Fibroblast of skin of back (primary cell): ENCODE results near the gene PEX11B.
A peak's percentile ranks its signal among the peaks of the same experiment; 100 is the strongest.

Experiments used
- DNase-seq: peaks from one replicate; pipeline ENCODE4 v3.0.0-alpha.2; 2013

Gene PEX11B

DNA sequence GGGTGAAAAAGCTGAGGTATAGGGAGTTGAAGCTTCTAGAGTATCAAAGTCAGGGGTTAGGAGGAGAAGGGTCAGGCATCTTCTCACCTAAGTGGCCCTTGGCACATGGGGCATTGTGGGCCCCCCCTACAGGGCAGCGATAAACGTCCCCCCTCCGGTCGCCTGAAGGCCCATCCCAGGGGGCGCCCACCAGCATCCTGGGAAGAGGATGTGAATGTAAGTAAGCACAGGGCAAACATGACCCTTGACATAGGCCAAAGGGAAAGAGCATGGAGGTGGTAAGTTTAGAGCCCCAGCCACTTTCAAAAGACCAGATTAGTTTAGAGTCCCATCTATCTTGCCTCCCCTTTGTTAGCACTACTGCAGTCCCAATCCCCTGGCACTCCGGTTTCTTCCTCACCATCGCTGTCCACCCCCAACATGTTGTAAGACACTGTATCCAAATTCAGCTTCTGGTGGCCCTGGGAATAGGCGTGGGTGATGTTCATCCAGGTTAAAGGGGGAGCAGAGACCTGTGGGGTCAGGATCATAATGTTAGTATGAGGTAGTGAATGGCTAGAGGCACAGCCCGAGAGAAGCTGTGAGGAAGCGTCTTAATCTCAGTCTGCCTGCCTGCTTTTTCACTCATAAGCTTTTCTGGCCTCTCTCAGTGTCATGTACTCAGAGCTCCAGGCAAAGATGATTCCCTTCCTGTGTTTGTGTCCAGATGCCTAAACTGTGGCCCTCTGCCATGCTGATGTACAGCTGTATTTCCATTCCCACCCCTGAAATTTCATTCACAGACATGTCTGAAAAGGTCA, 11.4 kb downstream of the PEX11B start:
- DNase-seq = no peak

DNA sequence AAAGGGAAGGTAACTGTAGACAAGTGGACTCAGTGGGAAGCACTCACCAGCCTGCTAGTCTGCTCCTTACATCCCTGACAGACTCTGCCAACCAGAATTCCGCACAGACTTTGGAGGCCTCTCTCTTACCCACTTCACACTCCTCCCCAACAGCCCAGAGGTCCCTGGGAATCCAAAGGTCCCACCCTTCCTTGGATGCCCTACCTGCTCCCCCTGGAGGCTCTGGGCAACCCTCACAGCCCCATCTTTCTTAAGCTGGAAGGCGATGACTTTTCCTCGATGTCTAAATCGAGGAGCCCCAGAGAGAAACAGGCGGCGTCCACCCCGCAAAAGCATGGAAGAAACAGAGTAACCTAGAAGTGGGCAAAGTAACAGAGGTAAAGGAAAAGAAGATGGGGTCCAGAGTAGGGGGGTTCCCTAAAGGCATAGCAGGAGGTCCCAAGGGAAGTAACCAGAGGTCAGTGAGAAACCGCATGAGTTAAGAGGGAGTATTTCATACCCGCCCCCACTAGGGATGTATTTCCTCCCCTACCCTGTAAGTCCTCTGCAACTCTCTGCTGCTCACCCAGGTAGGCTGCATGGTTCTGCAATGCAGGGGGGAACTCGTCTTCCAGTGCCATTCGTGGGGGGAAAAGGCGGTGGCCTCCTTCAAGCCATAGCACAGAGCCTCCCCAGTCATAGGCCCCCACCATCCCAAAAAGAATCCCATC, 17.1 kb downstream of the PEX11B start:
- DNase-seq = no peak

DNA sequence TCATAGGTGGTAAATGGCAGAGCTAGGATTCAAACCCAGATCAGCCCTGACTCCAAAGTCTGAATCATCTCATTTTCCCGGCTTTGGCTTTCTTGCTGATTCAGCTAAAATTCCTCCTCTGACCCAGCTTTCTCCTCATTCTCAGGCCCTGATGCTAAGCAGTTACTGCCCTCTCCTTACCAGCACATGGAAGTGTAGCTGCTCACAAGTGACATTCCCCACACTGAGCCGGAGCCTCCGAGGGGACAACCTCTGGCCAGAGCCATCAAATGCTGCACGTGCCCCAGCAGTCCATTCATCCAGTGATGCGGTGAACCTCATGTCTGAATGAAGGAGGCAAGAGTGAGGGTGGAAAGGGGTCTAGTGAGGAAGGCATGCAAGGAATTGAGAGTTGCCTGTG, 19.8 kb downstream of the PEX11B start:
- no peak for DNase-seq

DNA sequence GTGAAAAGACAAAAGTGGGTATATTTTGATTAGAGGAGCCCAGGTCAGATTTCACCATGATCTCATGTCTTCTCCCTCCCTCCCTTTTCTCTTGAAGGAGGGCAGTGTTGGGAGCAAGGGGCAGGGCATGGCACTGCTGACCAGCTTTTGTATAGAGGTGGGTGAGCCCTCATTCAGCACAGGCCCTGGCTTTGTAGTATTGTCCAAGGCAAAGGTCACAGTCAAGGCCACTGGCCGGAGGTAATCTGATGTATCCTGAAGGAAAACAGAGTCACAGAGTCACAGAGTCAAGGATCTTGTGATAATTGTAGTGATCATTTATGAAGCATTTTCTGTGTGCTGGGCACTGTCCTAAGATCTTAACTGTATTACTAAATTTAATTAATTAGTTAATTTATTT, 20.5 kb downstream of the PEX11B start:
- DNase-seq = no peak

DNA sequence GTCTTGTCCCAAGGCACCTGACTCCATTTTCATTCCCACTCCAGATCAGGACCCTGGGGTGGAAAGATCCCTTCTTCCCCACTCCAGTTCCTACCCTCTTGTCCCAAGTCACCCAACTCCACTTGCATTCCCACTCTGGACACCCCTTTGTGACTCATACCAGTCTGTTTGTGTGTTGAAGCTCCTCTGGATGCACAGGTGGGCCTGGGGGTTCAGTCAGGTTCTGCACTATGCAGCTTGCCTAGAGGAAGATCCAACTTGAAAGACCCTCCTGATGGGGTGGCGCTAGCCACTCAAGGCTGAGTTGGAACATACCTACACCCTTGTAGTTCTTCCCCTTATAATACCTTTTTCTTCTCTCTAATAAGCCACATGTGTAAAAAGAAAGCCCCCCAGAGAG, 23.0 kb downstream of the PEX11B start:
- no peak for DNase-seq

DNA sequence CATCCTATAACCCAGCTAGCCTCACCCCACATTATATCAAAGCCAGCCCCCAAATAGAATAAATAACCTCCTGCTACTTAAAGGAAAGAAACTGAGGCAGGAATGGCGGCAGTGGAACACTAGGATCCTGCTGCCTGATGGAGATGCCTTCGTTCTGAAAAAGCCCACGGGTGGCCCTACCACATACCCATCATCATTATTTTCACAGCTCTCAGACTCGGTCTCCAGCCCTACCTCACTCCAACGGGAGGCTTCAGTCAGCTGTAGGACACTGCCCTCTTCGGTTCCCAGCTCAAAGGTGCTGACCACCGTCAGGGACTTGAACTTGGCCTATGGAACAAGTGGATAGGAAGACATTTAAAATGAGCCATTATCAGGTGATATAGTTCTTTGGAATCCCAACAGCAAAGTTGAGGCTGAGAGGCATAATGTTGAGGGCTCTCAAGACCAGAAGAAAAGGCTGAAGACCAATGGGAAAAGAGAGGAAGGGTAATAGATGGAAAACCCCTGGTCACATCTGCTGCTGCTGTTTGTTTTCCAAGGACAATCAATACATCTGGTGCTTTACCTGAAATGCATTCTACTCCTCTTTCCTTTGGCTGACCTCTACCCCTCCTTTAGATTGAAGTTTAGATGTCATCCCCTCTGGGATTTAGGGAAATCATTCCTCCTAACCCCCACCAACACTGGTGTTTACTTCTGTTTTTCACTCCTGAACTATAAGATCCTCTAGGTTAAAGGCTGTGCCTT, 25.0 kb downstream of the PEX11B start:
- DNase-seq = no peak

DNA sequence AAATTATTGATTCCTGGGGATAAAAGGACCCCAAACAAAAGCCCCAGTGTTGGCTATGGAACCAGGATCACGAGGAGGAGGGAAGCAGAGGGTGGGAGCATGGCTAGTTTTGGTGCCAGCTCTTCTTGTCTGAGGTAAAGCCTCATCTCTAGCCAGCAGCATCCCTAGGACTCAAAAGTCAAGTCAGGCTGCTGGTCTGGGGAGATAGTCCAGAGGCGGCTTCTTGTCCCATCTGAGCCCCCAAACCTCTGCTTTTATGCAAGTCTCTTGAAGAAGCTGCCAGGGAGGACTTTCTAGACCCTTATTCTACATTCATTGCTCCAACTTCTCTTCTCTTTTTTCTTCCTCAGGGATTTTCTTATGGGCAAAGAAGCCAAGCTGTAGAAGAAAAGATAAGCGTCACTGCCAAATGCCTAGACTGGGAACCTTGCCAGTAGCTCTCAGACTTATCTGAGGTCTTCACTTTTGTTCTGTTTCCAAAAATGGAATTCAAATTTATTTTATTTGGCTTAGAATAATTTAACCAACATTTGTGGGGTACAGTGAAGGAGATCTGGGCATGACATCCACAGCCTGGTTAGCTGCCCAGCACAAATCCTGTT, 25.9 kb downstream of the PEX11B start:
- peak; percentile 58 for DNase-seq

DNA sequence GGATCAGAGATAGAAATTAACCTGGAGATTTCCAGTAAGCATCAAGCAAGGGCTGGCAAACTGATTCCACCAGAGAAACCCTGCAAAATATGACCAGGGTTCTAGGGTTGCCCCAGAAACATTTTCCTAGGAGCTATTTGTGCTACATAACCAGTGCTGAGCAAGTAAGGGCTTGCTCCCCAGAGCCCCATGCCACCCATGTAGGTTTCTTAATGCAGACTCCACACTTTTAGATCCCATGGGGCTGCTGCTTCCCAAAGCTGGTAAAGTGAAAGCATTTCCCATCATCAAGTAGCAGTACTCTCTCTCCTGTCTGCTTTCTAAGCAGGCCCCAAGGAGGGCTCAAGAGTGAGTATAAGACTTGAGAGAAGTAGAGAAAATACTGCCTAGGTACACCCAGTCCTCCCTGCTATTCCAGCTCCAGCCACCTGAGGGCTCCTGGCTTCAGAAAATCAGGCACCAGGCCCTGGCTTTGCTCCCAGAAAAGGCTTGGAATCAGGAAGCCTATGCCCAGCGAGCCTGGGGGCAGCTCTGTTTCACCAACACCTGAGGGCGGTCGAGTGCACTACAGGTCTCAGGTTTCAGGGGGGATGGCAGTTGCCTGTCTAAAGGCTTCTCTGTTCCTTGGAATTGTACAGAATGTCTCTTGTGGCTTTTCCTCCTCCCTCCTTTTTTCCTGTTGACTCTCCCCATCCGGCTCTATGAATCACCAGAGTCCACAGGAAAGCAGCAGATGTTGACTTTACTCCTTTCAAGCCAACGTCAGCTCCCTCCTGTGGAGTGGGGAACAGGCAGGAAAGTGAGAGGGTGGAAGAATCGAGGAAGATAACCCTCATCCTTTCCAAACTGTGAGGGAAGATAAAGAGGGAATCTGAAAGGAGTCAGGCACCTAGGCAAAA, 26.7 kb downstream of the PEX11B start:
- DNase-seq = peak; percentile 99

DNA sequence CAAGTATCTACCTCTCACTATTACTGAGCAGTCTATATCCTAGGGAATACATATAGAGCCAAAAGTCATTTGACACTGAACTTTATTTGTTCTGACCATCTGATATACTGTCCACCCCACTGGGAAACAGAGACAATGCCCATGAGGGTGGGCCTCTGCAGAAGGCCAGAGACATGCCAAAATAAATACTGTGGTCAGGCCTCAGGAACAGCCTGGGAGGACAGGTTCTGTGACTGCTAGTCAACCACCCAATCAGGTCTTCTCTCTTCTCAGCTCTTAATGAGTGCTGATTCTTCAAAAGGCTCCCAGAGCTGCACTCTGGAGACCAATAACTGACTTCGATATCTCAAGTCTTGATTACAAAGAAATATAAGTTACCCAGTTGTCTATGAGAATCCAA, 27.4 kb downstream of the PEX11B start:
- peak; percentile 45 for DNase-seq

DNA sequence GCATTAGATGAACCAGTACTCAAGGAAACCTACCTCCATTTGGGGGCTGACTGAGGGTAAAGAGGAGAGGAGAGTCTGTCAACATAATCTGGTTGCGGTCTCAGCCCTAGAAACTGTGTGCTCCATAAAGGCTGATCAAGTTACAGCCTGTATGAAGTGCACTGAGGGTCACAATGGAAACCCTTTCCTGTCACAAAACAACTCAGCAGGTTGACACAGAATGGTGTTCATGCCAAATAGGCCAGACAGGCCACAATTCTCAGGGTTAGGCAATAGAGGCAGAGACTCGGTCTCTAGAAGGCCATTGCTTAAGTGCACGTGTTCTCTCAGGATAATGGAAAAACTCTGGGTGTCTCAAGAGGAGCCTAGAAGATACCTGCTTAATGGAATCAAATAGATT, 28.8 kb downstream of the PEX11B start:
- no peak for DNase-seq

DNA sequence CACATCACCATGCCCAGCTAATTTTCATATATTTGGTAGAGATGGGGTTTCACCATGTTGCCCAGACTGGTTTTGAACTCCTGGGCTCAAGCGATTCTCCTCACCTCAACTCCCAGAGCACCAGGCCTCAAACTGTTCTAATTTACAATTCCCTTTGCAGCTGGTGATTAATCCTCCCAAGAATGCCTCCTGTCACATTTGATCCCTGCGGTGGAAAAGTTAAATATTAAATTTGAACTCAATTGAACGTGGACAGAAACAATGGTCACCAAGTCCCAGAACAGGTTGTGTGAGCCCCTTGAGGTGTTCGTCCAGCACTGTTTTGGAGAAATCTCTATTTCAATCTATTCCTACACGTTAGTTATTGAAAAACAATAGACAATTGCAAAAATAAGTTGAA, 30.9 kb downstream of the PEX11B start:
- no peak for DNase-seq

DNA sequence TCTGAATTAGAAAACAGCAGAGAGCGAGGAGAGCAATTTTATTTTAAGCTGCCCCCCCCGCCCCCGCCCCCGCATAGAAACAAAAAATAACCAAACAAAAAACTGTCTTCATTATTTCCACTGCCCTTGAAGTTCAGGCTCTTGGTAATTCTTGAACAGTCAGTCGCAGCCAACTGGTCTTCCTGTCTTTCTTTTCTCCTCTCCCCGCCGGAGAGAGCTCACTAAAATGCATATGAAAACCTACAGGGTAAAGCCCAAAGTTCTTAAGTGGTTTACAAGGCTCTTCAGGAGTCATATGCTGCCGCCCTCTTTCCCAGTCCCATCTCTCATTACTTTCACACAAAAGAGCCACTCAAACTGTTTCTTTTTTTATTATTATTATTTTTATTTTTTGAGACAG, 31.7 kb downstream of the PEX11B start:
- DNase-seq = no peak

DNA sequence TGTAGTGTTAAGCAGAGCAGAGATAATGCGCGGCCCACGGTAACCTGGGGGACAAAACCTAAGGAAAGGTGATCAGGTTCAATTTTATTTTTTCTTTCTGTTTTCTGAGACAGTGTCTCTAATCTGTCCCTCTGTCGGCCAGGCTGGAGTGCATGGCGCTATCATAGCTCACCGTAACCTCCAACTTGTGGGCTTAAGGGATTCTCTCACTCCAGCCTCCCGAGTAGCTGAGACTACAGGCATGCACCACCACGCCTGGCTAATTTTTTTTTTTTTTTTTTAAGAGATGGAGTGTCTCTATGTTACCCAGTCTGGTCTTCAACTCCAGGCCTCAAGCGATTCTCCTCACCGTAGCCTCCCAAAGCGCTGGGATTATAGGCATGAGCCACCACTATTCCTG, 32.1 kb downstream of the PEX11B start:
- no peak for DNase-seq

DNA sequence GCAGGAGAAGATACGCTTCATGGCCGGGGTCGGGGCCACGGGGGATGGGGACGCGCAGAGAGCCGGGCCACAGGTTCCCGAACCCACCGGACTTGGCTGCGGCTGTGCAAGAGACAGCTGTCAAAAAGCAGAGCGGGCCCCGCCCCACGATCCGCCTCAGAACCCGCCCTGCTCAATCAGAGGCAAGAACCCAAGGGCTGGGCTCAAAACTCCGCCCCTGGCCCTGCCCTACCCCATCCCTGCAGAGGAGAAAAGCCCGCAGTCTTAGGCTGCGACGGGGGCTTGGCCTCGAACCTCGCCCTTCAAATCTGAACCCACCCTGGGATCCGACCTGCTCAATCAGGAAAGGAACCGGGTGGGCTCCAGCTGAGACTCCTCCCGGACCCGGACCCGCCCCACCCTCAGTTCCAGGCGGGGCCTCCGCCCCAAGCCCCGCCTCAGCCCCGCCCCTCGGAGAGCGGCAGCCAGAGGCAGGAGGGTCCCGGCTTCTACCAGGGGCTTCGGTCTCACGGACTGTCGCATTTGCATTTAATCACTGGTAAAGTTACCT, 32.7 kb downstream of the PEX11B start, which contains the start of gene ANKRD35:
Gene ANKRD35 (minus strand): TSS at position 129 of the 550 bp plus-strand sequence. CDS start 108 bp downstream, at position 21.
- peak; percentile 66 for DNase-seq

DNA sequence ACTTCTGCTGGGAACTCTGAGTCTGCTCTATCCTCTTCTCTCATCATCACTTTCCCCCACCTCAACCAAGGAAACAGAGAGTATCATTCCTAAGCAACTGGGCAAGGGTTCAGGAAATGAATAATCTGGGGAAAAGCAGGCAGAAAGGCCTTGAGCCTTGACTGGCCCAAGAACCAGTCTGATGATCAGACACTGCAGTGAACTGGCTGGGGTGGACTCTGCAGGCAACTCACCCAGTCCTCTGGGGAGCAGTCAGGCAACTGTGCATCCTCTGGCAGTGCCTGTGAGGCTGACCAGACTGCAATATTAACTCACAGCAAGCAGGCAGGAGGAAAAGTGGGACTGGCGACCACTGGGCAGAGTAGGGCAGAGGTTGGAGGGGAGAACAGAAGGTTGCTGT, 33.8 kb downstream of the PEX11B start:
- peak; percentile 54 for DNase-seq

DNA sequence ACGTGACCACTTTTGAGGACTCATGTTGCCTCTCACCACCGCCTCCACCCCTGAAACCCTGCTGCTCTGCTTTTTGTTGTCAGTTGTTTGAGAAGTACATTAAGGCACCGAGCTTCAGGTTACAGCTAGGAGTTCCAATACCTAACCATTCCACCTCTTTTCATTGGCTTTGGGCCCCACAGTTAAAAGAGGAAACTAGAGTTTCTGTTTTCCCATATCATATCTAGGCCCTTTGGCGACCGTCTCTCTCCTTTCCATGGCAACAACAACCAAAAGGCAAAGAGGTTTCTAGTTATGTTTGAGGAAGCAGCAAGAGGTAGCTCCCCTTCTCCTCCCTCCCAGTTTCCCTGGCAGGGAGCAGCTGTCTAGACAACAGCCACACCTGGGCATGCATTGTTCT, 38.7 kb downstream of the PEX11B start:
- DNase-seq = no peak

DNA sequence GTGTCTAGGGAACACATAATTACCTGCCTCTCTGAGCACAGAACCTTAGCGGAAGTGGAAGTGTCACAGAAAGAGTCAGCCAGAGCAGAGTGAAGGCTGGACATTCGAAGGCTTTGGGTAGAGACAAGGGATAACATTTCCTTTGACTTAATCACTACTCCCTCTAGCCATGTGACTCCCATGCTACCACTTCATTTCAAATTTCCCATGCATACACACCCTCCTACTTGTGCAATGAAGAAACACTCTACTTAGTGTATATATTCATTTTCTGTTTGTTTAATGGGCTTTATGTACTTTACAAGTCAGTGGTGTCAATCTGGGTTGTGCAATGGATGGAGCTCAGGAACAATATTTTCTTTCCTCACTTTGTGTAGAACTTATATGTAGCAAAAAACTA, 39.8 kb downstream of the PEX11B start:
- DNase-seq = no peak

DNA sequence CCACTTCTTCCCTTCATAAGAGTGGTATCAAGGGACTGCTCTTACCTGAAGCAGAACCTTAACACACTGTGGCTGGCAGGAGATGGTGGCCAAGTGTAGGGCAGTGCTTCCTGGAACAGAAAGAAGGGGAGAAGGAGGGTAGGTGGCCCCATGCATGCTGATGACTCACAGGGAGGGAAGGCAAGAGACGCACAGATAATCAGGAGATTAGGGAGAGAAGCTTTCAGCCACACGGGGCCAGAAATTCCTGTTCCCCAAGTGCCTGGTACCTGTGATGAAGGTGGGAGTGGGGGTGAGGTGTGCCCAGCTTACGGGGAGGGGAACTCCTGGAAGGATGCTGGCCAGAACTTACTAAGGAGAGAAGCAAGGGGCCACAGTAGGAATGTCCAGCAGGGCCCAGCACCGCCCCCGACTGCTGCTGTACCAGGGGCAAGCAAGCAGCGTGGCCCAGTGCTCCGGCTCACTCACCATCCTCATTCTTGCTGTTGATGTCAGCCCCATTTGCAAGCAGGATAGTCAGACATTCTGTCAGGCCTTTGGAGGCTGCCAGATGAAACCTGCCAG, 40.5 kb downstream of the PEX11B start:
- no peak for DNase-seq

DNA sequence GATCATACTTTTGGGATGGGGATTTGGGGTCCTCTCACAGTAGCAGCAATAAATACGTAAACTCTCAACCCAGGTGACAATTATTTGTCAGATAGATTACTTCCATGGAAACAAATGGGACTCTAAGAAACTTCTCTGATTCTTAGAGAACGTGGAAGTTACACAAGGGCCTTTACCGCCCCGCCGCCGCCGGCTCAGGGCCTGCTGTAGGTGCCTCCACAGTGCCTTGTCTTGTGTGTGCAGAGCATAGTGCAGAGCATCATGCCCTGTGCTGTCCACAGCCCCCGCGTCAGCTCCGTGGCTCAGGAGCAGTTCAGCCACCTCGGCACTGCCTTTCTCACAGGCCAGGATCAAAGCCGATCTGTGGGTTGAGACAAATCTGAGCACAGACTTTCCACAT, 43.9 kb downstream of the PEX11B start:
- no peak for DNase-seq

DNA sequence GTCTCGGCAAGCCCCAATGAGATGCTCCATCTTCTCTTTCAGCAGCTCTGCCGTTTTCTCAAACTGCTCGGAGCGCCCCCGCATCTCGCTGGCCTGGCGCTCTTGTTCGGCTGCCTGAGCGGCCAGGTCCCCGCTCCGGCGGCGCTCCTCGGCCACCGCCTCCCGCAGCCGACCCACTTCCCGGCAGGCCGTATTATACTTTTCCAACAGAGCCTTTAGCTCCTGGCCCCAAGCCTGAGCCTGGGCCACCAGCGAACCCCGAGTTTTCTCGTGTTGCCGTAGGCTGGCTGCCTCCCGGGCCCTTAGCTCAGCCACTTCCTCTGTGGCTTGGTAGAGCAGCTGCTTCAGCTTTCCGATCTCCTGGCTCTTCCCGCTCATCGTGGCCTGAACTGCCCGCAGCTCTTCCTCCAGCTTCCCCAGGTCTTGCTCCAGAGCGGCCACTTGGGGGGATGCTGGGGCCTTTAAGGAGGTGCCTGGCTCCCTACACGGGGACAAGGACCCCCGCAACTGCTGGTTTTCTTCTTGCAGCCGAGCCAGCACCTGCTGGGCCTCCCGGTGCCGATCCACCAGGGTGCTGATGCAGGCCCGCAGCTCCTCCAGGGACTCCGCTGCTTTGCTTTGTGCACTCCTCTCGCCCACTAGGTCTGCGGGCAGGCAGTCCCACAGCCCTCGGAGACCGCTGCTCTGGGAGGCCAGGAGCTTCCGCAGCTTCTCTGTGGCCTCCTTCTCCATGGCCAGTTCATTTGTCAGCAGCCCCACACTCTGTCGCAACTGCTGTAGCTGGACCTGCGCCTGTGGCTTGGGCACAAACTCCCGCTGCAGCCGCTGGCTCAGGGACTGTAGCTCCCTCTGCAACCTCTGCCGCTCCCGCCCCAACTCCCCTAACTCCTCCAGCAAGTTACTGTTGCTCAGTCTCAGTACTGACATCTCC, 46.3 kb downstream of the PEX11B start:
- DNase-seq = peak; percentile 26
